Astrocyte (in vitro differentiated cells and primary cell): Measurements from ENCODE around the gene DRG1. TPM values are rescaled to one million over a fixed set of nuclear protein-coding genes. Genes with fewer than 3 reads are reported as not detected.
"Not testable (repeated sequence)": the region's sequence is repeated elsewhere in the genome, so short reads cannot be mapped to it uniquely, and the experiment has no call there.

ENCODE experiments used
- DNase-seq: peaks from one replicate; pipeline ENCODE4 v3.0.0-alpha.2; 2010; ENCODE audit warnings: low read depth
- FAIRE-seq: peaks from 2 replicates; lab custom pipeline; 2011; peaks lifted over from hg19 to GRCh38; lab: Jason Lieb, UNC
- H2AFZ ChIP-seq: 2 replicates; pipeline ENCODE4 v1.6.0; 2012; ENCODE audit warnings: low read depth, low read length, inconsistent platforms
- H3K27ac ChIP-seq: 2 replicates; pipeline ENCODE4 v1.5.1; 2011; ENCODE audit warnings: low read depth, low read length, inconsistent platforms
- H3K27me3 ChIP-seq: 2 replicates; pipeline ENCODE4 v1.6.0; 2011; ENCODE audit warnings: low read length, inconsistent platforms; ENCODE audit not compliant: insufficient read depth
- H3K36me3 ChIP-seq: 2 replicates; pipeline ENCODE4 v1.5.1; 2011; ENCODE audit warnings: low read length, inconsistent platforms; ENCODE audit not compliant: insufficient read depth
- H3K4me1 ChIP-seq: 2 replicates; pipeline ENCODE4 v1.5.1; 2011; ENCODE audit warnings: low read length, inconsistent platforms; ENCODE audit not compliant: insufficient read depth
- H3K4me2 ChIP-seq: 2 replicates; pipeline ENCODE4 v1.6.0; 2012; ENCODE audit warnings: low read length, inconsistent platforms
- H3K4me3 ChIP-seq: 2 replicates; pipeline ENCODE4 v1.5.1; 2011; ENCODE audit warnings: low read depth, mild to moderate bottlenecking, low read length, inconsistent platforms; ENCODE audit not compliant: insufficient read depth
- H3K79me2 ChIP-seq: 2 replicates; pipeline ENCODE4 v1.6.0; 2012; ENCODE audit warnings: mild to moderate bottlenecking, low read length, inconsistent platforms; ENCODE audit not compliant: insufficient read depth
- H3K9ac ChIP-seq: 2 replicates; pipeline ENCODE4 v1.6.0; 2012; ENCODE audit warnings: mild to moderate bottlenecking, low read length, inconsistent platforms
- H3K9me3 ChIP-seq: 2 replicates; pipeline ENCODE4 v1.5.1; 2012; ENCODE audit warnings: low read depth, mild to moderate bottlenecking, low read length, inconsistent platforms; ENCODE audit not compliant: insufficient read depth
- H4K20me1 ChIP-seq: 2 replicates; pipeline ENCODE4 v1.6.0; 2012; ENCODE audit warnings: low read length, inconsistent platforms; ENCODE audit not compliant: insufficient read depth
- H3K27ac Mint-ChIP-seq: one replicate; pipeline ENCODE4 v1.8.0; 2021; ENCODE audit warnings: mild to moderate bottlenecking, mixed read lengths; ENCODE audit not compliant: unreplicated experiment
- H3K27me3 Mint-ChIP-seq: one replicate; pipeline ENCODE4 v1.8.0; 2021; ENCODE audit warnings: low read depth, mixed read lengths; ENCODE audit not compliant: unreplicated experiment
- H3K36me3 Mint-ChIP-seq: one replicate; pipeline ENCODE4 v1.8.0; 2021; ENCODE audit warnings: low read depth, mixed read lengths; ENCODE audit not compliant: unreplicated experiment
- H3K4me1 Mint-ChIP-seq: one replicate; pipeline ENCODE4 v1.8.0; 2021; ENCODE audit warnings: low read depth, mixed read lengths; ENCODE audit not compliant: unreplicated experiment
- H3K4me3 Mint-ChIP-seq: one replicate; pipeline ENCODE4 v1.8.0; 2021; ENCODE audit warnings: mild to moderate bottlenecking, moderate library complexity, mixed read lengths; ENCODE audit not compliant: unreplicated experiment
- H3K9me3 Mint-ChIP-seq: one replicate; pipeline ENCODE4 v1.8.0; 2021; ENCODE audit warnings: mild to moderate bottlenecking, mixed read lengths; ENCODE audit not compliant: unreplicated experiment
- EZH2 ChIP-seq: IDR thresholded peaks from 2 replicates; pipeline ENCODE4 v1.6.1; 2012; ENCODE audit warnings: mild to moderate bottlenecking, low read length, inconsistent platforms; ENCODE audit not compliant: insufficient read depth
- total RNA-seq: library from RNA; stranded (reverse); gene quantifications from 2 replicates; pipeline ENCODE4 v1.2.1, GENCODE V29; 2021
- TF ChIP-seq, protein P1 (sequence below): IDR thresholded peaks from 2 replicates; pipeline ENCODE4 v1.5.1; 2011; ENCODE audit warnings: low read depth, mild to moderate bottlenecking, inconsistent platforms, low read length, moderate library complexity; ENCODE audit not compliant: insufficient read depth

Gene DRG1
- total RNA-seq, 1 donor from 2014 or later = 59.6 TPM

- Histone ChIP-seq H3K9me3 (no peaks in the 10 kb centered on the region), H3K27ac (peak overlapping the region; percentile 88), H3K4me1 (peaks cover 5% of the 10 kb centered on the region), H3K36me3 (peaks cover 15% of the 10 kb centered on the region), H3K4me3 (peak overlapping the region; percentile 97), H3K79me2 (peaks cover 52% of the 10 kb centered on the region), H3K27me3 (no peaks in the 10 kb centered on the region), H2AFZ (peak overlapping the region; percentile 89), H3K4me2 (peak overlapping the region; percentile 95), H4K20me1 (peaks cover 28% of the 10 kb centered on the region), H3K9ac (peak overlapping the region; percentile 99)
- peak; percentile 33 for DNase-seq
- H3K4me3 Mint-ChIP-seq = peak overlapping the region; percentile 95
- H3K27ac Mint-ChIP-seq = peak overlapping the region; percentile 94
- H3K36me3 Mint-ChIP-seq = no peaks in the 10 kb centered on the region
- no peaks in the 10 kb centered on the region for H3K9me3 Mint-ChIP-seq
- peaks cover 2% of the 10 kb centered on the region for H3K4me1 Mint-ChIP-seq
- TF ChIP-seq, protein P1, sequence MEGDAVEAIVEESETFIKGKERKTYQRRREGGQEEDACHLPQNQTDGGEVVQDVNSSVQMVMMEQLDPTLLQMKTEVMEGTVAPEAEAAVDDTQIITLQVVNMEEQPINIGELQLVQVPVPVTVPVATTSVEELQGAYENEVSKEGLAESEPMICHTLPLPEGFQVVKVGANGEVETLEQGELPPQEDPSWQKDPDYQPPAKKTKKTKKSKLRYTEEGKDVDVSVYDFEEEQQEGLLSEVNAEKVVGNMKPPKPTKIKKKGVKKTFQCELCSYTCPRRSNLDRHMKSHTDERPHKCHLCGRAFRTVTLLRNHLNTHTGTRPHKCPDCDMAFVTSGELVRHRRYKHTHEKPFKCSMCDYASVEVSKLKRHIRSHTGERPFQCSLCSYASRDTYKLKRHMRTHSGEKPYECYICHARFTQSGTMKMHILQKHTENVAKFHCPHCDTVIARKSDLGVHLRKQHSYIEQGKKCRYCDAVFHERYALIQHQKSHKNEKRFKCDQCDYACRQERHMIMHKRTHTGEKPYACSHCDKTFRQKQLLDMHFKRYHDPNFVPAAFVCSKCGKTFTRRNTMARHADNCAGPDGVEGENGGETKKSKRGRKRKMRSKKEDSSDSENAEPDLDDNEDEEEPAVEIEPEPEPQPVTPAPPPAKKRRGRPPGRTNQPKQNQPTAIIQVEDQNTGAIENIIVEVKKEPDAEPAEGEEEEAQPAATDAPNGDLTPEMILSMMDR = no peak
- TF ChIP-seq EZH2 = no peak
- FAIRE-seq = no peak
- no peaks in the 10 kb centered on the region for H3K27me3 Mint-ChIP-seq
Observed at GRCh38 chr22:31400023-31400397, 606 bp downstream of the DRG1 start.

- H3K9ac ChIP-seq, H2AFZ ChIP-seq, H3K4me2 ChIP-seq, H3K4me3 Mint-ChIP-seq, H3K9me3 Mint-ChIP-seq, H3K4me3 ChIP-seq, H3K27me3 Mint-ChIP-seq, DNase-seq, H3K4me1 Mint-ChIP-seq, H3K36me3 Mint-ChIP-seq, H3K27ac Mint-ChIP-seq, H3K9me3 ChIP-seq, FAIRE-seq, H3K27me3 ChIP-seq, H3K4me1 ChIP-seq, H3K27ac ChIP-seq: not testable (repeated sequence)
- Histone ChIP-seq H4K20me1 (peaks cover 41% of the 10 kb centered on the region), H3K79me2 (peaks cover 74% of the 10 kb centered on the region), H3K36me3 (peaks cover 21% of the 10 kb centered on the region)
Observed at GRCh38 chr22:31402350-31402749, 2.9 kb downstream of the DRG1 start.

- TF ChIP-seq, protein P1 = no peak
- no peak for TF ChIP-seq EZH2
- no peak overlapping the region for H2AFZ ChIP-seq
- H3K27ac ChIP-seq = no peak overlapping the region
- H3K9ac ChIP-seq = no peak overlapping the region
- no peak overlapping the region for H3K27ac Mint-ChIP-seq
- H3K36me3 ChIP-seq = peaks cover 56% of the 10 kb centered on the region
- no peaks in the 10 kb centered on the region for H3K9me3 ChIP-seq
- H3K9me3 Mint-ChIP-seq = peaks cover 2% of the 10 kb centered on the region
- H3K79me2 ChIP-seq = peaks cover 10% of the 10 kb centered on the region
- FAIRE-seq = no peak
- no peak overlapping the region for H3K4me3 ChIP-seq
- no peak overlapping the region for H3K4me3 Mint-ChIP-seq
- H3K4me1 ChIP-seq = no peaks in the 10 kb centered on the region
- H3K27me3 Mint-ChIP-seq = no peaks in the 10 kb centered on the region
- H3K27me3 ChIP-seq = no peaks in the 10 kb centered on the region
- H3K4me2 ChIP-seq = no peak overlapping the region
- peaks cover 13% of the 10 kb centered on the region for H3K36me3 Mint-ChIP-seq
- no peak for DNase-seq
- no peaks in the 10 kb centered on the region for H3K4me1 Mint-ChIP-seq
- peaks cover 11% of the 10 kb centered on the region for H4K20me1 ChIP-seq
Observed at GRCh38 chr22:31425331-31426050, 26.1 kb downstream of the DRG1 start.
